ENCODE measurements around the gene GLRX5. TPM values are rescaled to one million over a fixed set of nuclear protein-coding genes. Genes with fewer than 3 reads are reported as not detected.

The GLRX5 gene
- total RNA-seq, 1 experiment from 2014 or later = 60.1 TPM

DNA sequence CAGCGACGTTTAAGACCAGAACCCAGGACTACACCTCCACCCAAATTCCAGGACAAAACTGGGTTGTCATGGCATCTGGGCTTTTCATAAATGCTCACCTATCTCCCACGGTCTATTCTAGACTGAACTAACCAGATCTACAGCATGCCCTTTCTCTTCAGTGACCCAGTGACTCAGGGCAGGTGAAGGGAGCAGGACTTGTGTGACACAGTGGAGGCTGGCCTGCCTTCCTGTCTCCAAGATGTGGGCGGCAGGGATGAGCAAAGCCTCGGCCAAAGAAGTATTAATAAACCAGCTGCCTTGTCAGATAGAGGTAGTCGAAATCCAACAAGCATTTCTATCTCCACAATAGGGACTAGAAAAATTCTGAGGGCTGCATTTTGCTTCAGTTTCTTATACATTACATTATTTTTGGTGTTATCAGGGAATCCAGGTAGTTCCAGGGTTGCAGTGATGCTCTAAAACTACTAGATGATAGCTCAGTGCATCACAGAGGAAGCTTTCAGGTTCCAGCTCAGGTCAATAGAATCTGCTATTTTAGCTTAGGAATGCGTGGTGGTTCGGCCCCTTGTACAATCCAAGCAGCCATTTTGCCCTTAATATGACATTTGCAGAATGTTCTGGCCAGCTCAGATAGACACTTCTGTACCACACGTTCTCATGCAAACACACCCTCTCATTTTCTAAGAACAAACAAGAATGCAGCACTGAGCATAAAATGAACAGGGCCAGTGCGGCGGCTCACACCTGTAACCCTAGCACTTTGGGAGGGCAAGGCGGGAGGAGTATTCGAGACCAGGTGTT lies 4.2 kb upstream of the GLRX5 start:
- H3K9me3 ChIP-seq (ENCODE audit: control insufficient read depth in 1 of 2, insufficient read depth in 1 of 2, low read depth in 1 of 2, low read length in 2 of 2) = no peaks in the 10 kb centered on the region
- ChIA-PET RAD21 (ENCODE audit: low non-redundant PET in 1 of 2, low total read pairs in 2 of 2, uncharacterized antibody in 2 of 2, unreplicated experiment in 2 of 2) (no interaction called here), CTCF (interaction anchor here (1.0 kb wide), 1 partner anchor 88 kb away, joined by 6 read pairs; no protein-coding TSS in a partner anchor), POLR2A (interaction anchor here (0.6 kb wide), 1 partner anchor 560 kb away, joined by 3 read pairs; no protein-coding TSS in a partner anchor)
- H3K79me2 ChIP-seq (ENCODE audit: insufficient read depth, low read length) = peaks cover 61% of the 10 kb centered on the region
- H3K27ac ChIP-seq (ENCODE audit: low read depth, low read length) = no peak overlapping the region
- H3K4me2 ChIP-seq (ENCODE audit: low read length) = peak overlapping the region; percentile 76
- peaks cover 0 to 3% of the 10 kb centered on the region in 2 experiments; a peak in 2 of 4 replicates for H3K36me3 ChIP-seq (ENCODE audit: control insufficient read depth in 1 of 2, insufficient read depth in 2 of 2, low read length in 2 of 2)
- peaks cover 6% of the 10 kb centered on the region; the same call in 1 of the 2 replicates for H4K20me1 ChIP-seq (ENCODE audit: insufficient read depth)
- no peak overlapping the region for H2AFZ ChIP-seq (ENCODE audit: low read depth, low read length, poor library complexity, severe bottlenecking)
- H3K9me2 ChIP-seq (ENCODE audit: insufficient read depth) = no peaks in the 10 kb centered on the region
- BruUV-seq (replicated peaks) = no TSS peak
- H3K4me1 ChIP-seq (ENCODE audit: control insufficient read depth in 1 of 2, insufficient read depth in 2 of 2, low read length in 2 of 2) = peaks cover 27 to 59% of the 10 kb centered on the region in 2 experiments
- intact Hi-C loops (cut with micrococcal nuclease) = loop anchor here (10.0 kb wide), 1 partner anchor 376 kb away; the partner anchor contains the start of gene DICER1
- no peaks in the 10 kb centered on the region for H3K27me3 ChIP-seq (ENCODE audit: insufficient read depth, low read length)
- ATAC-seq (no peak), DNase-seq (ENCODE audit: low read depth, low spot score) (no peak)
- no peak overlapping the region for H3K9ac ChIP-seq (ENCODE audit: low read length)
- no peak overlapping the region for H3K4me3 ChIP-seq (replicated peaks in 1 of 2; ENCODE audit: low read depth in 1 of 2, low read length in 2 of 2)
- no peak for TF ChIP-seq TCF7L2 (IDR thresholded peaks at IDR 0.05; ENCODE audit: borderline replicate concordance, extremely low read depth, insufficient read depth, insufficient read length)
- no peak for TF ChIP-seq EZH2phosphoT487 (IDR thresholded peaks at IDR 0.05; ENCODE audit: borderline replicate concordance)
- TF ChIP-seq, protein P1, sequence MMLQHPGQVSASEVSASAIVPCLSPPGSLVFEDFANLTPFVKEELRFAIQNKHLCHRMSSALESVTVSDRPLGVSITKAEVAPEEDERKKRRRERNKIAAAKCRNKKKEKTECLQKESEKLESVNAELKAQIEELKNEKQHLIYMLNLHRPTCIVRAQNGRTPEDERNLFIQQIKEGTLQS (IDR thresholded peaks at IDR 0.05) = no peak
- TF ChIP-seq ZFX (IDR thresholded peaks at IDR 0.05) = no peak
- TF ChIP-seq POLR2AphosphoS5 (IDR thresholded peaks at IDR 0.05; ENCODE audit: low read depth, low read length) = peak; percentile 12; the same call in 1 of the 2 replicates
- TF ChIP-seq POLR2A (IDR thresholded peaks at IDR 0.05; ENCODE audit: borderline replicate concordance, extremely low read depth, insufficient read depth, insufficient read length) = no peak
- no peak for TF ChIP-seq RAD21 (IDR thresholded peaks at IDR 0.05; ENCODE audit: low read depth)
- TF ChIP-seq YY1 (IDR thresholded peaks at IDR 0.05; ENCODE audit: extremely low read depth, insufficient replicate concordance, low read depth, low read length) = no peak
- TF ChIP-seq, protein P2, sequence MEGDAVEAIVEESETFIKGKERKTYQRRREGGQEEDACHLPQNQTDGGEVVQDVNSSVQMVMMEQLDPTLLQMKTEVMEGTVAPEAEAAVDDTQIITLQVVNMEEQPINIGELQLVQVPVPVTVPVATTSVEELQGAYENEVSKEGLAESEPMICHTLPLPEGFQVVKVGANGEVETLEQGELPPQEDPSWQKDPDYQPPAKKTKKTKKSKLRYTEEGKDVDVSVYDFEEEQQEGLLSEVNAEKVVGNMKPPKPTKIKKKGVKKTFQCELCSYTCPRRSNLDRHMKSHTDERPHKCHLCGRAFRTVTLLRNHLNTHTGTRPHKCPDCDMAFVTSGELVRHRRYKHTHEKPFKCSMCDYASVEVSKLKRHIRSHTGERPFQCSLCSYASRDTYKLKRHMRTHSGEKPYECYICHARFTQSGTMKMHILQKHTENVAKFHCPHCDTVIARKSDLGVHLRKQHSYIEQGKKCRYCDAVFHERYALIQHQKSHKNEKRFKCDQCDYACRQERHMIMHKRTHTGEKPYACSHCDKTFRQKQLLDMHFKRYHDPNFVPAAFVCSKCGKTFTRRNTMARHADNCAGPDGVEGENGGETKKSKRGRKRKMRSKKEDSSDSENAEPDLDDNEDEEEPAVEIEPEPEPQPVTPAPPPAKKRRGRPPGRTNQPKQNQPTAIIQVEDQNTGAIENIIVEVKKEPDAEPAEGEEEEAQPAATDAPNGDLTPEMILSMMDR (IDR thresholded peaks at IDR 0.05 in 2 of 3, conservative IDR thresholded peaks at IDR 0.05 in 1 of 3; ENCODE audit: borderline replicate concordance in 1 of 3, insufficient read depth in 1 of 3, low read depth in 2 of 3, low read length in 2 of 3) = no peak
- TF ChIP-seq SIN3A (IDR thresholded peaks at IDR 0.05; ENCODE audit: low read depth) = no peak
- no peak for TF ChIP-seq ZNF274 (IDR thresholded peaks at IDR 0.05; ENCODE audit: low read depth, low read length)
- TF ChIP-seq SP1 (IDR thresholded peaks at IDR 0.05; ENCODE audit: low read depth) = peak; percentile 37; the same call in 1 of the 2 replicates
- TF ChIP-seq SRF (IDR thresholded peaks at IDR 0.05; ENCODE audit: low read depth) = no peak
- TF ChIP-seq, protein P3, sequence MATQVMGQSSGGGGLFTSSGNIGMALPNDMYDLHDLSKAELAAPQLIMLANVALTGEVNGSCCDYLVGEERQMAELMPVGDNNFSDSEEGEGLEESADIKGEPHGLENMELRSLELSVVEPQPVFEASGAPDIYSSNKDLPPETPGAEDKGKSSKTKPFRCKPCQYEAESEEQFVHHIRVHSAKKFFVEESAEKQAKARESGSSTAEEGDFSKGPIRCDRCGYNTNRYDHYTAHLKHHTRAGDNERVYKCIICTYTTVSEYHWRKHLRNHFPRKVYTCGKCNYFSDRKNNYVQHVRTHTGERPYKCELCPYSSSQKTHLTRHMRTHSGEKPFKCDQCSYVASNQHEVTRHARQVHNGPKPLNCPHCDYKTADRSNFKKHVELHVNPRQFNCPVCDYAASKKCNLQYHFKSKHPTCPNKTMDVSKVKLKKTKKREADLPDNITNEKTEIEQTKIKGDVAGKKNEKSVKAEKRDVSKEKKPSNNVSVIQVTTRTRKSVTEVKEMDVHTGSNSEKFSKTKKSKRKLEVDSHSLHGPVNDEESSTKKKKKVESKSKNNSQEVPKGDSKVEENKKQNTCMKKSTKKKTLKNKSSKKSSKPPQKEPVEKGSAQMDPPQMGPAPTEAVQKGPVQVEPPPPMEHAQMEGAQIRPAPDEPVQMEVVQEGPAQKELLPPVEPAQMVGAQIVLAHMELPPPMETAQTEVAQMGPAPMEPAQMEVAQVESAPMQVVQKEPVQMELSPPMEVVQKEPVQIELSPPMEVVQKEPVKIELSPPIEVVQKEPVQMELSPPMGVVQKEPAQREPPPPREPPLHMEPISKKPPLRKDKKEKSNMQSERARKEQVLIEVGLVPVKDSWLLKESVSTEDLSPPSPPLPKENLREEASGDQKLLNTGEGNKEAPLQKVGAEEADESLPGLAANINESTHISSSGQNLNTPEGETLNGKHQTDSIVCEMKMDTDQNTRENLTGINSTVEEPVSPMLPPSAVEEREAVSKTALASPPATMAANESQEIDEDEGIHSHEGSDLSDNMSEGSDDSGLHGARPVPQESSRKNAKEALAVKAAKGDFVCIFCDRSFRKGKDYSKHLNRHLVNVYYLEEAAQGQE (IDR thresholded peaks at IDR 0.05; ENCODE audit: low read depth) = no peak
- no peak for TF ChIP-seq EZH2 (IDR thresholded peaks at IDR 0.05)
- TF ChIP-seq FOSL1 (IDR thresholded peaks at IDR 0.05; ENCODE audit: low read depth) = no peak
- no peak for TF ChIP-seq JUND (IDR thresholded peaks at IDR 0.05)
- no peak for TF ChIP-seq CEBPB (IDR thresholded peaks at IDR 0.05; ENCODE audit: low read depth)
- no peak for TF ChIP-seq ELF1 (IDR thresholded peaks at IDR 0.05; ENCODE audit: borderline replicate concordance, low read depth)
- peak; percentile 56; the same call in 1 of the 2 replicates for TF ChIP-seq EGR1 (IDR thresholded peaks at IDR 0.05; ENCODE audit: low read depth)
- TF ChIP-seq CBX3 (IDR thresholded peaks at IDR 0.05; ENCODE audit: low read depth) = no peak
